Jurkat, Clone E6-1 (cell line): ENCODE data around the gene HINT1.
"Not testable (repeated sequence)": the region's sequence is repeated elsewhere in the genome, so short reads cannot be mapped to it uniquely, and the experiment has no call there.

Source experiments
- DNase-seq: peaks from one replicate; pipeline ENCODE4 v3.0.0-alpha.2; 2011; ENCODE audit warnings: low read depth, low spot score
- H3K4me3 ChIP-seq: 2 replicates; pipeline ENCODE4 v1.5.1; 2011; ENCODE audit warnings: mild to moderate bottlenecking, low read length, control low read depth, moderate library complexity

The HINT1 gene

GRCh38 chr5:131133091-131133490, 32.0 kb downstream of the HINT1 start:
- DNase-seq, H3K4me3 ChIP-seq: not testable (repeated sequence)

- H3K4me3 ChIP-seq: no peak overlapping the region
- no peak for DNase-seq
Measured at GRCh38 chr5:131129306-131129705, 35.8 kb downstream of the HINT1 start.

GRCh38 chr5:131127244-131127643, 37.8 kb downstream of the HINT1 start:
- H3K4me3 ChIP-seq, DNase-seq: not testable (repeated sequence)

GRCh38 chr5:131114754-131115153, 50.3 kb downstream of the HINT1 start:
- no peak for DNase-seq
- no peak overlapping the region for H3K4me3 ChIP-seq

- no peak for DNase-seq
- H3K4me3 ChIP-seq: no peak overlapping the region
Measured at GRCh38 chr5:131112424-131112823, 52.6 kb downstream of the HINT1 start.

- no peak for DNase-seq
Measured at GRCh38 chr5:131110256-131110594, 54.8 kb downstream of the HINT1 start.

GRCh38 chr5:131109540-131110255, 55.4 kb downstream of the HINT1 start:
- DNase-seq: peak; percentile 37
- H3K4me3 ChIP-seq: no peak overlapping the region

More at GRCh38 chr5:131110256-131110594, 54.8 kb downstream of the HINT1 start:
- H3K4me3 ChIP-seq: no peak overlapping the region
